AG10803 (cell line): ENCODE data around the gene TGFBR3.

Experiments used
- DNase-seq: peaks from one replicate; pipeline ENCODE4 v3.0.0; 2010; ENCODE audit warnings: low read depth
- H3K4me3 ChIP-seq: 2 replicates; pipeline ENCODE4 v1.5.1; 2011; ENCODE audit warnings: mild to moderate bottlenecking, low read length, control low read depth
- CTCF ChIP-seq: conservative IDR thresholded peaks from 2 replicates; pipeline ENCODE4 v1.5.1; 2011; ENCODE audit warnings: mild to moderate bottlenecking, low read length, control low read depth, inconsistent platforms

TGFBR3 gene

GRCh38 chr1:91793877-91794276 is 92.1 kb downstream of the TGFBR3 start:
- TF ChIP-seq CTCF = no peak
- H3K4me3 ChIP-seq = no peak overlapping the region
- no peak for DNase-seq

DNA sequence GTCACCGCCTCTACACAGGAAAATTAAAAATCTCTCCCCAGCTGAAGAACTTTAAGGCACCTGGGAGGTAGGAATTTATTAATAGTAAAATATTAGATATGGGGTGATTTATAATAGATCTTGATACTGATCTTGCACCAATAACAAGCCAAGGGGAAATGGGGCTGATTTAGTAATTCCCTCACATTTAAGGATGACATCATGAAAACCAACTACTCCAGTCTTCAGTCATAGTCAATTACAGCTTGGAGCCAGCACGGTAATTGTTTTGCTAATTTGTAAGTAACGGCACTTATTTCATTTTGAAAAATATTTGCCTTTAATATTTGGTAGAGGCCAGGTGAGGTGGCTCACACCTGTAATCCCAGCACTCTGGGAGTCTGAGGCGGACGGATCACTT is 92.8 kb downstream of the TGFBR3 start:
- no peak for DNase-seq
- no peak overlapping the region for H3K4me3 ChIP-seq
- no peak for TF ChIP-seq CTCF

GRCh38 chr1:91792489-91793071 is 93.4 kb downstream of the TGFBR3 start:
- no peak overlapping the region for H3K4me3 ChIP-seq
- DNase-seq = no peak
- TF ChIP-seq CTCF = no peak; the same call in 1 of the 2 replicates

DNA sequence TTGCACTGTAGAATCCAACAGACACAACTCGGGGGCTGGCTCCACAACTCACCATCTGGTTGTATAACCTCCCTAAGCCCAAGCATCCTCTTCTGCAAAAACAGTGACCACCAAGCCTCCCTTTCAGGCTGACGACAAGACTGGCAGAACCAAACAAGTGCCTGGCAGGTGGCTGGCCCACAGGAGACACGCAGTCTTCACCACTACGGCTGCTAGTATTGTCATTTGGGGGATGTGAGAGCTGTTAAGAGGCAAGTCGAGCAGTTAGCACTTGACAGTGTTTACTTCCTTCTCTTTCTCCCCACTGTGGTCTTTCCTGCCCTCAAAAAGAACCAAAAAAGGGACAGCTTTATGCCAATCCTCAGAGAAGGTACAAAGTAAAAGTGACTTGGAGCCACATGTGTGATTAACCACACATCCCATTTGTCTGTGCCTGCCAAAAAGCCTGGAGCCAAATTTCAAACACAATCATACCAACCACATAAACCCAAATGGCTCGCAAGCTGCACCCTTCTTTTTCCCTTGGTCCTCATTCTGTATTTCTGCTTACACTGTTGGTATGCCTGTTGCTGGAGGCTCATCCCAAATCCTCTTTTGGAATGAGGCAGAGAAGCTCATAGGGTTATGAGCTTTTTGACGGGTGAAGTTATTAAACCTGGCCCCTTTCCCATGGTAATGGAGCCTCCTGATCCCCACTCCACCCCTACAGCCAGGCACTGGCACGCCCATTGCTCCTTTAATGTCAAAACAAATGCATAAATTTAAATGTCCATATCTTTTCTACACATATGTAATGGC is 94.1 kb downstream of the TGFBR3 start:
- TF ChIP-seq CTCF = no peak
- peak; percentile 69 for DNase-seq
- H3K4me3 ChIP-seq = no peak overlapping the region

GRCh38 chr1:91791103-91791502 is 94.8 kb downstream of the TGFBR3 start:
- H3K4me3 ChIP-seq = no peak overlapping the region
- TF ChIP-seq CTCF = no peak
- no peak for DNase-seq

GRCh38 chr1:91790392-91790791 is 95.6 kb downstream of the TGFBR3 start:
- no peak for TF ChIP-seq CTCF
- H3K4me3 ChIP-seq = no peak overlapping the region
- no peak for DNase-seq
